Measurements from ENCODE around the gene ZSCAN5B.

ZSCAN5B gene

GRCh38 chr19:56146904-56147303, 50.7 kb downstream of the ZSCAN5B start:
- Histone ChIP-seq H3K4me2 (ENCODE audit: low read depth, low read length) (no peak overlapping the region), H3K4me1 (ENCODE audit: low read length) (0 out of 2 replicates have a peak, but pooled peaks cover 2% of the 10 kb centered on the region), H3K79me2 (ENCODE audit: low read length) (peaks cover 29% of the 10 kb centered on the region), H3K27ac (ENCODE audit: low read length) (no peak overlapping the region), H3K9ac (ENCODE audit: low read length) (no peak overlapping the region), H3K36me3 (replicated peaks; ENCODE audit: insufficient read depth, low read length) (no peaks in the 10 kb centered on the region), H2AFZ (ENCODE audit: low read length) (no peak overlapping the region), H3K4me3 (ENCODE audit: low read length) (no peak overlapping the region), H3K27me3 (replicated peaks; ENCODE audit: insufficient read depth, low read length) (no peaks in the 10 kb centered on the region), H3K9me2 (replicated peaks; ENCODE audit: insufficient read depth, low read length) (no peaks in the 10 kb centered on the region), H3F3A (ENCODE audit: insufficient read depth, low read length) (no peaks in the 10 kb centered on the region), H3K9me3 (replicated peaks; ENCODE audit: insufficient read depth, low read length) (no peaks in the 10 kb centered on the region), H4K20me1 (ENCODE audit: insufficient read depth, low read length) (no peaks in the 10 kb centered on the region)
- no peak for TF ChIP-seq CTCF (IDR thresholded peaks at IDR 0.05; ENCODE audit: low read length)
- no peak for TF ChIP-seq EZH2 (optimal IDR thresholded peaks at IDR 0.05; ENCODE audit: low read depth, low read length)
- no peak for TF ChIP-seq EZH2phosphoT487 (IDR thresholded peaks at IDR 0.05; ENCODE audit: low read length)
- no peak for DNase-seq

- Histone ChIP-seq H3K9ac (ENCODE audit: low read length) (no peak overlapping the region), H3K79me2 (ENCODE audit: low read length) (peaks cover 32% of the 10 kb centered on the region), H3F3A (ENCODE audit: insufficient read depth, low read length) (no peaks in the 10 kb centered on the region), H3K27me3 (replicated peaks; ENCODE audit: insufficient read depth, low read length) (no peaks in the 10 kb centered on the region), H3K4me2 (ENCODE audit: low read depth, low read length) (no peak overlapping the region), H3K9me3 (replicated peaks; ENCODE audit: insufficient read depth, low read length) (no peaks in the 10 kb centered on the region), H3K36me3 (replicated peaks; ENCODE audit: insufficient read depth, low read length) (no peaks in the 10 kb centered on the region), H2AFZ (ENCODE audit: low read length) (no peak overlapping the region), H4K20me1 (ENCODE audit: insufficient read depth, low read length) (no peaks in the 10 kb centered on the region), H3K9me2 (replicated peaks; ENCODE audit: insufficient read depth, low read length) (no peaks in the 10 kb centered on the region), H3K27ac (ENCODE audit: low read length) (no peak overlapping the region), H3K4me1 (ENCODE audit: low read length) (0 out of 2 replicates have a peak, but pooled peaks cover 4% of the 10 kb centered on the region), H3K4me3 (ENCODE audit: low read length) (no peak overlapping the region)
- DNase-seq, result no peak
- no peak for TF ChIP-seq EZH2phosphoT487 (IDR thresholded peaks at IDR 0.05; ENCODE audit: low read length)
- no peak for TF ChIP-seq EZH2 (optimal IDR thresholded peaks at IDR 0.05; ENCODE audit: low read depth, low read length)
- TF ChIP-seq CTCF (IDR thresholded peaks at IDR 0.05; ENCODE audit: low read length), result no peak
Measured at GRCh38 chr19:56145698-56146097, 51.9 kb downstream of the ZSCAN5B start.

GRCh38 chr19:56144831-56145230, 52.8 kb downstream of the ZSCAN5B start:
- DNase-seq, result no peak
- Histone ChIP-seq H3K79me2 (ENCODE audit: low read length) (peaks cover 30% of the 10 kb centered on the region), H2AFZ (ENCODE audit: low read length) (no peak overlapping the region), H3K9ac (ENCODE audit: low read length) (no peak overlapping the region), H3K4me3 (ENCODE audit: low read length) (no peak overlapping the region), H3K9me3 (replicated peaks; ENCODE audit: insufficient read depth, low read length) (no peaks in the 10 kb centered on the region), H3K4me2 (ENCODE audit: low read depth, low read length) (no peak overlapping the region), H3K36me3 (replicated peaks; ENCODE audit: insufficient read depth, low read length) (no peaks in the 10 kb centered on the region), H3K27me3 (replicated peaks; ENCODE audit: insufficient read depth, low read length) (no peaks in the 10 kb centered on the region), H3K27ac (ENCODE audit: low read length) (no peak overlapping the region), H4K20me1 (ENCODE audit: insufficient read depth, low read length) (no peaks in the 10 kb centered on the region), H3K9me2 (replicated peaks; ENCODE audit: insufficient read depth, low read length) (no peaks in the 10 kb centered on the region), H3F3A (ENCODE audit: insufficient read depth, low read length) (peaks cover 5% of the 10 kb centered on the region; the same call in 1 of the 2 replicates), H3K4me1 (ENCODE audit: low read length) (peaks cover 8% of the 10 kb centered on the region; the same call in 1 of the 2 replicates)
- TF ChIP-seq EZH2 (optimal IDR thresholded peaks at IDR 0.05; ENCODE audit: low read depth, low read length), result no peak
- no peak for TF ChIP-seq EZH2phosphoT487 (IDR thresholded peaks at IDR 0.05; ENCODE audit: low read length)
- no peak for TF ChIP-seq CTCF (IDR thresholded peaks at IDR 0.05; ENCODE audit: low read length)

Data from MM.1S (cell line).